MM.1S (cell line): ENCODE results near the gene TTC34.

Experiments used
- DNase-seq: peaks from one replicate; pipeline ENCODE4 v3.0.0-alpha.2; 2015
- H2AFZ ChIP-seq: fragments of 300-600 bp; sonication (generic); 2 replicates; pipeline ENCODE4 v1.6.0; 2016; ENCODE audit warnings: antibody characterized with exemption, low read length
- H3F3A ChIP-seq: fragments of 300-600 bp; sonication (generic); 2 replicates; pipeline ENCODE4 v1.6.1; 2016; ENCODE audit warnings: mild to moderate bottlenecking, antibody characterized with exemption, low read length, moderate library complexity, mixed read lengths; ENCODE audit not compliant: insufficient read depth
- H3K27ac ChIP-seq: fragments of 300-600 bp; sonication (generic); 2 replicates; pipeline ENCODE4 v1.5.1; 2016; ENCODE audit warnings: mild to moderate bottlenecking, low read length
- H3K27me3 ChIP-seq: fragments of 300-600 bp; sonication (generic); replicated peaks from 2 replicates; pipeline ENCODE4 v1.6.0; 2016; ENCODE audit warnings: low read length; ENCODE audit not compliant: insufficient read depth
- H3K36me3 ChIP-seq: fragments of 300-600 bp; sonication (generic); replicated peaks from 2 replicates; pipeline ENCODE4 v1.6.1; 2016; ENCODE audit warnings: mild to moderate bottlenecking, low read length, mixed read lengths; ENCODE audit not compliant: insufficient read depth
- H3K4me1 ChIP-seq: fragments of 300-600 bp; sonication (generic); 2 replicates; pipeline ENCODE4 v1.6.1; 2016; ENCODE audit warnings: low read length, mixed read lengths
- H3K4me2 ChIP-seq: fragments of 300-600 bp; sonication (generic); 2 replicates; pipeline ENCODE4 v1.6.0; 2016; ENCODE audit warnings: low read depth, low read length
- H3K4me3 ChIP-seq: fragments of 300-600 bp; sonication (generic); 2 replicates; pipeline ENCODE4 v1.5.1; 2016; ENCODE audit warnings: low read length, mixed read lengths
- H3K79me2 ChIP-seq: fragments of 300-600 bp; sonication (generic); 2 replicates; pipeline ENCODE4 v1.6.1; 2016; ENCODE audit warnings: mixed run types, low read length, mixed read lengths
- H3K9ac ChIP-seq: fragments of 300-600 bp; sonication (generic); 2 replicates; pipeline ENCODE4 v1.6.1; 2016; ENCODE audit warnings: low read length, mixed read lengths
- H3K9me2 ChIP-seq: fragments of 300-600 bp; sonication (generic); replicated peaks from 2 replicates; pipeline ENCODE4 v1.6.1; 2016; ENCODE audit warnings: mild to moderate bottlenecking, low read length, mixed read lengths; ENCODE audit not compliant: insufficient read depth
- H3K9me3 ChIP-seq: fragments of 300-600 bp; sonication (generic); replicated peaks from 2 replicates; pipeline ENCODE4 v1.6.1; 2016; ENCODE audit warnings: mild to moderate bottlenecking, low read length, mixed read lengths; ENCODE audit not compliant: insufficient read depth
- H4K20me1 ChIP-seq: fragments of 300-600 bp; sonication (generic); 2 replicates; pipeline ENCODE4 v1.6.1; 2016; ENCODE audit warnings: mild to moderate bottlenecking, low read length, moderate library complexity, mixed read lengths; ENCODE audit not compliant: insufficient read depth
- EZH2 ChIP-seq: fragments of 300-600 bp; sonication (generic); optimal IDR thresholded peaks from 2 replicates; pipeline ENCODE3; 2017; ENCODE audit warnings: low read depth, mild to moderate bottlenecking, antibody characterized with exemption, low read length, mixed read lengths
- EZH2phosphoT487 ChIP-seq: fragments of 300-600 bp; sonication (generic); IDR thresholded peaks from 2 replicates; pipeline ENCODE4 v1.6.1; 2018; ENCODE audit warnings: antibody characterized with exemption, low read length
- TF ChIP-seq, protein P1 (sequence below): fragments of 300-600 bp; sonication (generic); IDR thresholded peaks from 2 replicates; pipeline ENCODE4 v1.5.1; 2016; ENCODE audit warnings: antibody characterized with exemption, low read length, mixed read lengths

Gene TTC34

DNA sequence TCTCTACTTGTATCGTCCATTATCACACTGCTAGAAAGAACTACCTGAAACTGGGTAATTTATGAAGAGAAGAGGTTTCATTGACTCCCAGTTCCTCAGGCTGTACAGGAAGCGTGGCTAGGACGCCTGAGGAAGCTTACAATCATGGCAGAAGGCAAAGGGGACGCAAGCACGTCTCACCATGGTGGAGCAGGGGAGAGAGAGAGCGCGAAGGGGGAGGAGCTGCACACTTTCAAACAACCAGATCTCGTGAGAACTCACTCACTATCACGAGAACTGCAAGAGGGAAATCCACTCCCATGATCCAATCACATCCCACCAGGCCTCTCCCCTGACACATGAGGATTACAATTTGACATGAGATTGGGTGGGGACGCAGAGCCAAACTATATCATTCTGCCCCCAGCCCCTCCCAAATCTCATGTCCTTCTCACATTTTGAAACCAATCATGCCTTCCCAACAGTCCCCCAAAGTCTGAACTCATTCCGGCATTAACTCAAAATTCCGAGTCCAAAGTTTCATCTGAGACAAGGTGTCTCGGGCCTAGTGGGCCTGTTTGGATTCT, 176.7 kb downstream of the TTC34 start:
- no peak overlapping the region for H3K4me3 ChIP-seq
- no peak overlapping the region for H3K4me2 ChIP-seq
- no peaks in the 10 kb centered on the region for H4K20me1 ChIP-seq
- H3K79me2 ChIP-seq: no peaks in the 10 kb centered on the region
- DNase-seq: no peak
- no peak overlapping the region for H3K9ac ChIP-seq
- no peaks in the 10 kb centered on the region for H3F3A ChIP-seq
- no peaks in the 10 kb centered on the region for H3K36me3 ChIP-seq
- peaks cover 93% of the 10 kb centered on the region for H3K27me3 ChIP-seq
- H2AFZ ChIP-seq: no peak overlapping the region
- H3K9me3 ChIP-seq: no peaks in the 10 kb centered on the region
- TF ChIP-seq EZH2 (no peak), EZH2phosphoT487 (no peak)
- TF ChIP-seq, protein P1, sequence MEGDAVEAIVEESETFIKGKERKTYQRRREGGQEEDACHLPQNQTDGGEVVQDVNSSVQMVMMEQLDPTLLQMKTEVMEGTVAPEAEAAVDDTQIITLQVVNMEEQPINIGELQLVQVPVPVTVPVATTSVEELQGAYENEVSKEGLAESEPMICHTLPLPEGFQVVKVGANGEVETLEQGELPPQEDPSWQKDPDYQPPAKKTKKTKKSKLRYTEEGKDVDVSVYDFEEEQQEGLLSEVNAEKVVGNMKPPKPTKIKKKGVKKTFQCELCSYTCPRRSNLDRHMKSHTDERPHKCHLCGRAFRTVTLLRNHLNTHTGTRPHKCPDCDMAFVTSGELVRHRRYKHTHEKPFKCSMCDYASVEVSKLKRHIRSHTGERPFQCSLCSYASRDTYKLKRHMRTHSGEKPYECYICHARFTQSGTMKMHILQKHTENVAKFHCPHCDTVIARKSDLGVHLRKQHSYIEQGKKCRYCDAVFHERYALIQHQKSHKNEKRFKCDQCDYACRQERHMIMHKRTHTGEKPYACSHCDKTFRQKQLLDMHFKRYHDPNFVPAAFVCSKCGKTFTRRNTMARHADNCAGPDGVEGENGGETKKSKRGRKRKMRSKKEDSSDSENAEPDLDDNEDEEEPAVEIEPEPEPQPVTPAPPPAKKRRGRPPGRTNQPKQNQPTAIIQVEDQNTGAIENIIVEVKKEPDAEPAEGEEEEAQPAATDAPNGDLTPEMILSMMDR: no peak
- no peaks in the 10 kb centered on the region for H3K4me1 ChIP-seq
- no peaks in the 10 kb centered on the region for H3K9me2 ChIP-seq
- no peak overlapping the region for H3K27ac ChIP-seq

- Histone ChIP-seq H2AFZ (no peak overlapping the region), H3K4me3 (no peak overlapping the region), H3K9me3 (no peaks in the 10 kb centered on the region), H3K27me3 (peaks cover 94% of the 10 kb centered on the region), H3K27ac (no peak overlapping the region), H3K9me2 (no peaks in the 10 kb centered on the region), H3K79me2 (no peaks in the 10 kb centered on the region), H3K4me2 (no peak overlapping the region), H4K20me1 (no peaks in the 10 kb centered on the region), H3F3A (no peaks in the 10 kb centered on the region), H3K36me3 (no peaks in the 10 kb centered on the region), H3K9ac (no peak overlapping the region), H3K4me1 (no peaks in the 10 kb centered on the region)
- no peak for DNase-seq
- TF ChIP-seq, protein P1: no peak
- no peak for TF ChIP-seq EZH2
- TF ChIP-seq EZH2phosphoT487: no peak
Observed at GRCh38 chr1:2623571-2624337, 177.7 kb downstream of the TTC34 start.

- H2AFZ ChIP-seq: no peak overlapping the region
- H3K9me3 ChIP-seq: no peaks in the 10 kb centered on the region
- H3K79me2 ChIP-seq: no peaks in the 10 kb centered on the region
- no peak for DNase-seq
- no peaks in the 10 kb centered on the region for H3F3A ChIP-seq
- H3K4me1 ChIP-seq: no peaks in the 10 kb centered on the region
- no peaks in the 10 kb centered on the region for H3K9me2 ChIP-seq
- H3K27ac ChIP-seq: no peak overlapping the region
- H3K4me3 ChIP-seq: no peak overlapping the region
- H3K36me3 ChIP-seq: no peaks in the 10 kb centered on the region
- TF ChIP-seq, protein P1: no peak
- no peak overlapping the region for H3K4me2 ChIP-seq
- no peaks in the 10 kb centered on the region for H4K20me1 ChIP-seq
- H3K9ac ChIP-seq: no peak overlapping the region
- peaks cover 88% of the 10 kb centered on the region for H3K27me3 ChIP-seq
Observed at GRCh38 chr1:2617971-2618470, 183.5 kb downstream of the TTC34 start.
